WTC11 (cell line): ENCODE data around the gene UBL3. TPM values are rescaled to one million over a fixed set of nuclear protein-coding genes. Genes with fewer than 3 reads are reported as not detected.

Experiments
- ATAC-seq: fragments of 200-7000 bp; cut with Tn5 transposase; 2 replicates; pipeline ENCODE4 v1.10.0; 2021; ENCODE audit warnings: mild to moderate bottlenecking, moderate library complexity
- CTCF ChIA-PET: fragments of 300-600 bp; sonication (Branson Sonifier 250); formaldehyde crosslinking; loops from one replicate; lab custom pipeline; 2021; ENCODE audit warnings: antibody characterized with exemption; lab: Charles Lee
- POLR2A ChIA-PET: fragments of 350-600 bp; sonication (Branson Sonifier 250); formaldehyde crosslinking; loops from one replicate; lab custom pipeline; 2021; ENCODE audit warnings: antibody characterized with exemption; lab: Charles Lee
- DNase-seq: peaks from one replicate; pipeline ENCODE4 v3.0.0; 2021; ENCODE audit warnings: low spot score
- H3K27ac Mint-ChIP-seq: 2 replicates; pipeline ENCODE4 v1.8.0; 2021; ENCODE audit warnings: mixed read lengths
- H3K27me3 Mint-ChIP-seq: 2 replicates; pipeline ENCODE4 v1.8.0; 2021; ENCODE audit warnings: low read depth, mild to moderate bottlenecking, moderate library complexity, mixed read lengths
- H3K36me3 Mint-ChIP-seq: 2 replicates; pipeline ENCODE4 v1.8.0; 2021; ENCODE audit warnings: mixed read lengths
- H3K4me1 Mint-ChIP-seq: 2 replicates; pipeline ENCODE4 v1.8.0; 2022; ENCODE audit warnings: mixed read lengths
- H3K4me3 Mint-ChIP-seq: 2 replicates; pipeline ENCODE4 v1.8.0; 2021; ENCODE audit warnings: mild to moderate bottlenecking, moderate library complexity, mixed read lengths
- H3K9me3 Mint-ChIP-seq: 2 replicates; pipeline ENCODE4 v1.8.0; 2021; ENCODE audit warnings: mixed read lengths
- ARID4B ChIP-seq: sonication (generic); formaldehyde crosslinking; IDR thresholded peaks from 2 replicates; pipeline ENCODE4 v1.8.0; 2023; ENCODE audit warnings: missing genetic modification reagents, mild to moderate bottlenecking, borderline replicate concordance
- ATF2 ChIP-seq: sonication (generic); formaldehyde crosslinking; IDR thresholded peaks from 2 replicates; pipeline ENCODE4 v1.8.1; 2022; ENCODE audit warnings: low read depth, missing genetic modification reagents, borderline replicate concordance
- ATF3 ChIP-seq: sonication (generic); formaldehyde crosslinking; conservative IDR thresholded peaks from 2 replicates; pipeline ENCODE4 v1.8.1; 2022; ENCODE audit warnings: mild to moderate bottlenecking, missing genetic modification reagents
- E2F1 ChIP-seq: sonication (generic); formaldehyde crosslinking; IDR thresholded peaks from 2 replicates; pipeline ENCODE4 v1.8.0; 2022; ENCODE audit warnings: mild to moderate bottlenecking, missing genetic modification reagents
- ELF4 ChIP-seq: sonication (generic); formaldehyde crosslinking; IDR thresholded peaks from 2 replicates; pipeline ENCODE4 v1.8.1; 2022; ENCODE audit warnings: low read depth, mild to moderate bottlenecking, moderate library complexity, missing genetic modification reagents
- FOXJ3 ChIP-seq: sonication (generic); formaldehyde crosslinking; IDR thresholded peaks from 2 replicates; pipeline ENCODE4 v1.9.0; 2021; ENCODE audit warnings: missing genetic modification reagents, mild to moderate bottlenecking, borderline replicate concordance
- FOXP4 ChIP-seq: sonication (generic); formaldehyde crosslinking; IDR thresholded peaks from 2 replicates; pipeline ENCODE4 v1.8.0; 2022; ENCODE audit warnings: mild to moderate bottlenecking, missing genetic modification reagents
- GTF2I ChIP-seq: fragments of 250-450 bp; sonication (Bioruptor Pico); conservative IDR thresholded peaks from 2 replicates; pipeline ENCODE4 v1.4.0; 2021; ENCODE audit warnings: mild to moderate bottlenecking
- IRF1 ChIP-seq: sonication (generic); formaldehyde crosslinking; IDR thresholded peaks from 2 replicates; pipeline ENCODE4 v1.8.0; 2023; ENCODE audit warnings: missing genetic modification reagents
- MLX ChIP-seq: sonication (generic); formaldehyde crosslinking; IDR thresholded peaks from 2 replicates; pipeline ENCODE4 v1.8.1; 2023; ENCODE audit warnings: mild to moderate bottlenecking, missing genetic modification reagents, moderate library complexity
- NFATC4 ChIP-seq: fragments of 250-450 bp; sonication (Bioruptor Pico); IDR thresholded peaks from 2 replicates; pipeline ENCODE4 v1.9.0; 2021; ENCODE audit warnings: mild to moderate bottlenecking
- NR2C2 ChIP-seq: sonication (generic); formaldehyde crosslinking; IDR thresholded peaks from 2 replicates; pipeline ENCODE4 v1.8.0; 2022; ENCODE audit warnings: mild to moderate bottlenecking, missing genetic modification reagents
- RELA ChIP-seq: sonication (generic); formaldehyde crosslinking; IDR thresholded peaks from 2 replicates; pipeline ENCODE4 v1.8.1; 2022; ENCODE audit warnings: missing genetic modification reagents, mild to moderate bottlenecking, borderline replicate concordance
- SMAD3 ChIP-seq: sonication (generic); formaldehyde crosslinking; IDR thresholded peaks from 2 replicates; pipeline ENCODE4 v1.8.0; 2022; ENCODE audit warnings: missing genetic modification reagents, mild to moderate bottlenecking, borderline replicate concordance
- TEAD1 ChIP-seq: sonication (generic); formaldehyde crosslinking; IDR thresholded peaks from 2 replicates; pipeline ENCODE4 v1.8.0; 2022; ENCODE audit warnings: mild to moderate bottlenecking, missing genetic modification reagents
- USF1 ChIP-seq: sonication (generic); formaldehyde crosslinking; IDR thresholded peaks from 2 replicates; pipeline ENCODE4 v1.8.0; 2022; ENCODE audit warnings: mild to moderate bottlenecking, missing genetic modification reagents
- ZNF121 ChIP-seq: sonication (generic); formaldehyde crosslinking; IDR thresholded peaks from 2 replicates; pipeline ENCODE4 v1.8.0; 2023; ENCODE audit warnings: missing genetic modification reagents
- ZNF219 ChIP-seq: sonication (generic); formaldehyde crosslinking; IDR thresholded peaks from 2 replicates; pipeline ENCODE4 v1.8.0; 2023; ENCODE audit warnings: missing genetic modification reagents, mild to moderate bottlenecking, borderline replicate concordance
- ZNF232 ChIP-seq: sonication (generic); formaldehyde crosslinking; IDR thresholded peaks from 2 replicates; pipeline ENCODE4 v1.8.0; 2022; ENCODE audit warnings: mild to moderate bottlenecking, missing genetic modification reagents
- ZNF281 ChIP-seq: sonication (generic); formaldehyde crosslinking; IDR thresholded peaks from 2 replicates; pipeline ENCODE4 v1.8.0; 2023; ENCODE audit warnings: mild to moderate bottlenecking, missing genetic modification reagents
- total RNA-seq: library from RNA; stranded (reverse); gene quantifications from 3 replicates; pipeline ENCODE4 v1.2.3, GENCODE V29; 2021

Gene UBL3
- total RNA-seq, 1 experiment from 2014 or later, result 15.5 TPM

- TF ChIP-seq ARID4B, result no peak
- TF ChIP-seq ELF4, result no peak
- no peak for TF ChIP-seq ZNF219 (CRISPR knock-in tag)
Observed at GRCh38 chr13:29722415-29722814, 128.0 kb downstream of the UBL3 start (continued).

GRCh38 chr13:29721766-29722165, 128.7 kb downstream of the UBL3 start:
- DNase-seq (no peak), ATAC-seq (no peak)
- H3K9me3 Mint-ChIP-seq, result peaks cover 23% of the 10 kb centered on the region
- ChIA-PET POLR2A (no interaction called here), CTCF (interaction anchor here (0.9 kb wide), 1 partner anchor 8 kb away, joined by 3 read pairs; no protein-coding TSS in a partner anchor)
- peaks cover 10% of the 10 kb centered on the region for H3K36me3 Mint-ChIP-seq
- peaks cover 16% of the 10 kb centered on the region for H3K4me1 Mint-ChIP-seq
- TF ChIP-seq GTF2I (CRISPR knock-in tag), result no peak
- no peak for TF ChIP-seq NR2C2 (CRISPR knock-in tag)
- no peak for TF ChIP-seq FOXJ3 (CRISPR knock-in tag)
- TF ChIP-seq ZNF121 (CRISPR knock-in tag), result no peak
- no peak for TF ChIP-seq E2F1 (CRISPR knock-in tag)
- H3K27ac Mint-ChIP-seq, result no peak overlapping the region
- no peak overlapping the region for H3K4me3 Mint-ChIP-seq
- no peaks in the 10 kb centered on the region for H3K27me3 Mint-ChIP-seq

- H3K36me3 Mint-ChIP-seq, result no peaks in the 10 kb centered on the region
- H3K27me3 Mint-ChIP-seq, result no peaks in the 10 kb centered on the region
- no peak overlapping the region for H3K27ac Mint-ChIP-seq
- H3K9me3 Mint-ChIP-seq, result peaks cover 6% of the 10 kb centered on the region
- CTCF ChIA-PET, result no interaction called here
- ATAC-seq (no peak), DNase-seq (no peak)
- peaks cover 16% of the 10 kb centered on the region for H3K4me1 Mint-ChIP-seq
- POLR2A ChIA-PET, result no interaction called here
- H3K4me3 Mint-ChIP-seq, result no peak overlapping the region
- no peak for TF ChIP-seq TEAD1
- TF ChIP-seq FOXP4, result no peak
- TF ChIP-seq IRF1, result no peak
- TF ChIP-seq NFATC4, result no peak
- TF ChIP-seq MLX, result no peak
- no peak for TF ChIP-seq ZNF232 (CRISPR knock-in tag)
- no peak for TF ChIP-seq USF1 (CRISPR knock-in tag)
- TF ChIP-seq SMAD3, result no peak
- TF ChIP-seq ATF2 (CRISPR knock-in tag), result no peak
- no peak for TF ChIP-seq RELA (CRISPR knock-in tag)
- no peak for TF ChIP-seq ZNF281
- no peak for TF ChIP-seq ATF3
Observed at GRCh38 chr13:29718694-29719093, 131.7 kb downstream of the UBL3 start.
